ENCODE data around the gene FIBCD1.
"Not testable (repeated sequence)": the region's sequence is repeated elsewhere in the genome, so short reads cannot be mapped to it uniquely, and the experiment has no call there.

The FIBCD1 gene

GRCh38 chr9:130955947-130956621 lies 17.0 kb upstream of the FIBCD1 start:
- DNase-seq (ENCODE audit: extremely low read depth, insufficient read length): no peak
- H3K36me3 ChIP-seq (ENCODE audit: control insufficient read depth, insufficient read depth, low read length): no peaks in the 10 kb centered on the region
- no peak overlapping the region for H3K4me3 ChIP-seq (replicated peaks; ENCODE audit: low read depth, low read length)
- no peaks in the 10 kb centered on the region; the same call in 1 of the 2 replicates for H3K27me3 ChIP-seq (replicated peaks; ENCODE audit: control insufficient read depth, insufficient read depth, low read length)
- TF ChIP-seq CTCF (IDR thresholded peaks at IDR 0.05; ENCODE audit: insufficient read depth, low read length, poor library complexity, severe bottlenecking): no peak

DNA sequence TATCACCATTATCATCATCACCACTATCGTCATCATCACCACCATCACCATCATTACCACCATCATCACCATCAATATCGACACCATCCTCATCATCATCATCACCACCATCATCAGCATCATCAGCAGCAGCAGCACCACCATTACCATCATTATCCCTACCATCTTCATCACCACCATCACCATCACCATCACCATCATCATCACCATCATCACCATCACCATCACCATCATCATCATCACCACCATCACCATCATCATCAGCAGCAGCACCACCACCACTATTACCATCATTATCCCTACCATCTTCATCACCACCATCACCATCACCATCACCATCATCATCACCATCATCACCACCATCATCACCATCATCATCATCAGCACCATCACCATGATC lies 15.9 kb upstream of the FIBCD1 start:
- not testable (repeated sequence) for H3K27me3 ChIP-seq (replicated peaks; ENCODE audit: control insufficient read depth, insufficient read depth, low read length); H3K4me3 ChIP-seq (replicated peaks; ENCODE audit: low read depth, low read length); DNase-seq (ENCODE audit: extremely low read depth, insufficient read length); H3K36me3 ChIP-seq (ENCODE audit: control insufficient read depth, insufficient read depth, low read length)

DNA sequence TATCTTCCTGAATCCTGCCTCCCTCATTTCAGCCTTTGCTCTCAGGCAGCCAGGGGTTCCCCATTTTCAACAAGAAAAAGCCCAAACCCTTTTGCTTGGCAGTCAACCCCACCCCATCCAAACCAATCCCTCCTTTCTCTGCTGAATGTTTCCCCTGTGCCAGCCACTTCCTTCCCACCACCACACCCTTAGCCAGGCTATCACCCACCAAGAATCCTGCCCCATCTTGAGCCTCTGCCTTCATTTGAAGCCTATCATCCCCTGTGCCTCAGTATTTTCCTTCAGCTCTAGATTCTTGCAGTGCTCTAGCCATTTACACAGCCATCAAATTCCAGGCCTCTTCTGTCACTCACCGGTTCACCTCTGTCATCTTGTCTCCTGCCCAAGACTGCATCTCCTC lies 15.3 kb upstream of the FIBCD1 start:
- Histone ChIP-seq H3K27me3 (replicated peaks; ENCODE audit: control insufficient read depth, insufficient read depth, low read length) (no peaks in the 10 kb centered on the region; the same call in 1 of the 2 replicates), H3K36me3 (ENCODE audit: control insufficient read depth, insufficient read depth, low read length) (no peaks in the 10 kb centered on the region; the same call in 1 of the 2 replicates), H3K4me3 (replicated peaks; ENCODE audit: low read depth, low read length) (no peak overlapping the region)
- DNase-seq (ENCODE audit: extremely low read depth, insufficient read length): no peak
- no peak for TF ChIP-seq CTCF (IDR thresholded peaks at IDR 0.05; ENCODE audit: insufficient read depth, low read length, poor library complexity, severe bottlenecking)

DNA sequence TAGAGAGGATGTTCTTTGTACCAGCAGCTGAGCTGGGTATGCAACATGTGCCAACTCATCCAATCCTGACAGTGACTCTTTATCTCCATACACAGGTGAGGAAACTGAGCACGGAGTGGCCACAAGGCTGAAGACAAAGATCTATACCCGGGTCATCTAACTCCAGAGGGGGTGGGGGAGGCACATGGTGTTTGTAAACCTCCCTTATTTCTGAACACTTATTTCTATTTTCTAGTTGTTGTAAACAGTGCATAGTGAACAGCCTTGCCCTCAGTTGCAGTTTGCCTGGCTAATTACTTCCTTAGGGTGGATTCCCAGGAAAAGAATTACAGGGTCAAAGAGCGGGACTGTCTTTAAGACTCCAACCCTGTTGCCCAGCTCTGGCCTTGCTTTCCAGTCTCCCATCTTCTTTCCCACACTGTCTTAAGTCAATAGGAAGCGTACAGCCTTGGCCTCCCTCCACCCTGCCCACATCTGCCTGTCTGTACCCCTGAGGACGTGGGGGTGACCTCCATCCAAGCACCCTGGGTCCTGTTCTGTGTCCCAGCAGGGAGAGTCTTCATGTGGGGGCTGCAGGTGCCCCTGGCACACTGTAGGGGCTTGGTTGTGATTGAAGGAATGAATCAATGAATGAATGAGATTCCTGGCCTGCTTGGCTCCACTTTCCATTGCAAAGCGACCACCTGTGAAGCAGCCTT lies 13.2 kb upstream of the FIBCD1 start:
- no peak overlapping the region for H3K4me3 ChIP-seq (replicated peaks; ENCODE audit: low read depth, low read length)
- H3K36me3 ChIP-seq (ENCODE audit: control insufficient read depth, insufficient read depth, low read length): no peaks in the 10 kb centered on the region; the same call in 1 of the 2 replicates
- TF ChIP-seq CTCF (IDR thresholded peaks at IDR 0.05; ENCODE audit: insufficient read depth, low read length, poor library complexity, severe bottlenecking): no peak
- no peak for DNase-seq (ENCODE audit: extremely low read depth, insufficient read length)
- no peaks in the 10 kb centered on the region; the same call in 1 of the 2 replicates for H3K27me3 ChIP-seq (replicated peaks; ENCODE audit: control insufficient read depth, insufficient read depth, low read length)

DNA sequence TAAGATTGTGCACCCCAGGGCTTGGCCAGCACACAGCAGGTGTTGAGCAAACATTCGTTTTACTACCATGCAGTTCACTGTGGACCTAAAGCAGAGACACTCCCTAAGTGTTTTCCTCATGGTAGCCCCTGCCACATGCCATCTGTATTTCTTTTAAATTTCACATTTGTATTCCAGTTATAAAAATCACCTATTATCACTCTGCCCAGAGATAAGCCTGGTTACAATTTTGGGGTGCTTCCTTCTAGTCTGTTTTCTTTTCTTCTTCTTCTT lies 10.9 kb upstream of the FIBCD1 start:
- H3K4me3 ChIP-seq (replicated peaks; ENCODE audit: low read depth, low read length): no peak overlapping the region
- no peak for DNase-seq (ENCODE audit: extremely low read depth, insufficient read length)
- no peak for TF ChIP-seq CTCF (IDR thresholded peaks at IDR 0.05; ENCODE audit: insufficient read depth, low read length, poor library complexity, severe bottlenecking)
- no peaks in the 10 kb centered on the region; the same call in 1 of the 2 replicates for H3K36me3 ChIP-seq (ENCODE audit: control insufficient read depth, insufficient read depth, low read length)
- H3K27me3 ChIP-seq (replicated peaks; ENCODE audit: control insufficient read depth, insufficient read depth, low read length): no peaks in the 10 kb centered on the region; the same call in 1 of the 2 replicates

DNA sequence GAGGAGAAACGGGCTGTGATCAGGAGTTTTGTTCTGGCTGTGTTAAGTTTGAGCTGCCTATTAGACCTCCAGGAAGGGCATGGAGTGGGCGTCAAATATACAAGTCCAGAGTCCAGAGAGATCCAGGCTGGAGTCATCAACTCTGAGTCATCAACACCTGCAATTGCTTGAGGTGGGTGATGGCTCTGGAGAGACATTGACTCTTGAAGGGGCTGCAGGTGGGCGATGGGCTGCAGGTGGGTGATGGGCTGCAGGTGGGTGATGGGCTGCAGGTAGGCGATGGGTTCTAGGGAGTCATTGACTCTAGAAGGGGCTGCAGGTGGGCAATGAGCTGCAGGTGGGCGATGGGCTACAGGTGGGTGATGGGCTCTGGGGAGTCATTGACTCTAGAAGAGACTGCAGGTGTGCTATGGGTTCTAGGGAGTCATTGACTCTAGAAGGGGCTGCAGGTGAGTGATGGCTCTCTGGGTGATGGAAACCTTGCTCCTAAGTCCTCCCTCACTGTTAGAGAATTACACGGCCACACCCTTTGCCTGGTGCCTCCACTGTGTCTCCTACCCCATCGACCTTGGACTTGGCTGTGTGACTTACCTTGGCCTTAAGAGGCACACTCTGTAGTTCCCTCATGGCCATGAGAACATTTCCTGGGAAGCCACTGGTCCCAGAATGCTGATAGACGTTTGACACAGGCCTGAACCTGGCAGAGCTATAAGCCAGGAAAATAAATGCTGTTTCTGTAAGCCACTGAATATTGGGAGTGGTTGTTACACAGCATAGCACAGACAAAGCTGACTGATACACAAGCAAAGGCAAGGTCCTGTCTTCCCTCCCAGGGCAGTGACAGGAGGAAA lies 10.4 kb upstream of the FIBCD1 start:
- TF ChIP-seq CTCF (IDR thresholded peaks at IDR 0.05; ENCODE audit: insufficient read depth, low read length, poor library complexity, severe bottlenecking): no peak

More for the DNA sequence above, 10.4 kb upstream of the FIBCD1 start:
- H3K27me3 ChIP-seq (replicated peaks; ENCODE audit: control insufficient read depth, insufficient read depth, low read length): no peaks in the 10 kb centered on the region; the same call in 1 of the 2 replicates
- no peak overlapping the region for H3K4me3 ChIP-seq (replicated peaks; ENCODE audit: low read depth, low read length)
- no peak for DNase-seq (ENCODE audit: extremely low read depth, insufficient read length)
- no peaks in the 10 kb centered on the region; the same call in 1 of the 2 replicates for H3K36me3 ChIP-seq (ENCODE audit: control insufficient read depth, insufficient read depth, low read length)

All from GM06990 (cell line).